A673 (cell line): ENCODE measurements around the gene GPS1.

Experiments
- CTCF ChIP-seq: fragments of 300-800, 200-600 bp; sonication (generic); conservative IDR thresholded peaks from 2 replicates; pipeline ENCODE4 v1.5.1; 2017; ENCODE audit warnings: low read depth, mild to moderate bottlenecking, antibody characterized with exemption, low read length, moderate library complexity, mixed read lengths
- EZH2 ChIP-seq: fragments of 200-600 bp; sonication (generic); IDR thresholded peaks from 2 replicates; pipeline ENCODE4 v1.6.1; 2017; ENCODE audit warnings: borderline replicate concordance, low read depth, mild to moderate bottlenecking, mixed read lengths, antibody characterized with exemption, low read length; ENCODE audit not compliant: poor library complexity, severe bottlenecking

GRCh38 chr17:82013341-82013740 is 38.4 kb upstream of the GPS1 start:
- TF ChIP-seq CTCF (no peak), EZH2 (no peak)
